GM21447 (cell line): ENCODE measurements around the gene ACBD3.
A peak's percentile ranks its signal among the peaks of the same experiment; 100 is the strongest.

Experiments
- ATAC-seq: cut with Tn5 transposase; IDR thresholded peaks from one replicate; pipeline ENCODE4 v1.9.1; 2021; ENCODE audit not compliant: unreplicated experiment

ACBD3 gene

GRCh38 chr1:226116673-226117072 lies 69.9 kb downstream of the ACBD3 start:
- ATAC-seq: no peak

- no peak for ATAC-seq
These were observed 73.9 kb downstream of the ACBD3 start for GRCh38 chr1:226112626-226113025.

GRCh38 chr1:226111883-226112261 lies 74.7 kb downstream of the ACBD3 start:
- ATAC-seq: no peak

- no peak for ATAC-seq
These were observed 75.3 kb downstream of the ACBD3 start for GRCh38 chr1:226111098-226111882.

GRCh38 chr1:226110249-226111097 lies 76.1 kb downstream of the ACBD3 start:
- ATAC-seq: peak; percentile 77

GRCh38 chr1:226109829-226110248 lies 76.7 kb downstream of the ACBD3 start:
- peak; percentile 70 for ATAC-seq

- no peak for ATAC-seq
These were observed 77.4 kb downstream of the ACBD3 start for GRCh38 chr1:226108935-226109828.

- ATAC-seq: no peak
These were observed 78.8 kb downstream of the ACBD3 start for GRCh38 chr1:226107471-226108460.

- ATAC-seq: no peak
These were observed 81.8 kb downstream of the ACBD3 start for GRCh38 chr1:226104671-226105121.

- ATAC-seq: no peak
These were observed 85.8 kb downstream of the ACBD3 start for GRCh38 chr1:226100436-226101391.

GRCh38 chr1:226098870-226099835 lies 87.4 kb downstream of the ACBD3 start:
- no peak for ATAC-seq

- ATAC-seq: no peak
These were observed 88.5 kb downstream of the ACBD3 start for GRCh38 chr1:226097866-226098625.

- ATAC-seq: no peak
These were observed 91.3 kb downstream of the ACBD3 start for GRCh38 chr1:226095286-226095685.
